GM21528 (cell line): ENCODE results near the gene SIL1.
"Not testable (repeated sequence)": the region's sequence is repeated elsewhere in the genome, so short reads cannot be mapped to it uniquely, and the experiment has no call there.

ENCODE experiments used
- ATAC-seq: cut with Tn5 transposase; IDR thresholded peaks from one replicate; pipeline ENCODE4 v1.9.1; 2021; ENCODE audit warnings: mild to moderate bottlenecking, moderate library complexity; ENCODE audit not compliant: unreplicated experiment, low FRiP score

Gene SIL1

DNA sequence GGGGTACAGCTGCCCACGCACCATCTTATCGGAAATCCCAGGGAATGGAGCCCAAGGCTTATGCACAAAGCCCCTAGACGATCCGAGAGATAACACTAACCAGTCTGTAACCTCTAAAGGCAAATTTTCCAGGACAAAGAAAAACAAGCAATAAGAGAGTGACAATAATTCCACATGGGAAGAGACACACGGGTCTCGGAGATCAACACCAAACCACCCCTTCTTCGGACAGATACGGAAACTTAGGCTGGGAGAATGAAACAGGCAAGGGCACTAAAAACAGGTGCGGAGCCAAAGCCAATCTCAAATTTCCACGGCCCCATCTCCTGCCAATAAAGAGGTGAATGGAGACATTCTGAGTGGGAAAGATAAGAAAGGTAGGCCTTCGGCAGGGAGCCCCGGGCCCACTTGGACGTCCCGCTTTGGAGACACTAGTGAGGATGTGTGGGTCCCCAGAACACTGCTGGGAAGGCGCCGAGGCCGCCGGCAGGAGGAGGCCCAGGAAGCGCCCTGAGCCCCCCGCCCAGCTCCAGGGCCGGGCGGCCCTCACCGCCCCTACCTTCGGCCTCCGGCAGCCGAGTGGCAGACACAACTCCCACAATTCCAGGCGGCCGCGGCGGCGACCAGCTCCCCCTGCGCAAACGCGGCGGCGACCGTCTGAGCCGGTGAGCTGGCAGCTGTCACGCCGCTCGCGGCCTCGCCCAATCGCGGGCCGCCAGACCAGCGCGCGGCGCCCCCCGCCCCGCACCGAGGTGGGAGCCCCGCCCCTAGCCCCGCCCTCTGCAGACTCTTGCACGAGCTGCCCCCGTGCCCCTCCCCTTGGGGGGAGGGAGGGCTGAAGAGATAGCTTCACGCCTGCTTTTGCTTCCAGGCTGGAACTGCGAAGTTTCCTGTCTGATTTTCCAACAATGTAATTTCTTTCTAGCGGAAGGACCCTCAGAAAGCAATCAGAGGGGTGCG is at the start of gene SIL1:
Gene SIL1, minus strand, starts transcription at position 659 of the 960 bp plus-strand sequence. CDS start 70,525 bp downstream, outside the sequence.
- peak; percentile 93 for ATAC-seq

- ATAC-seq, result no peak
Observed at GRCh38 chr5:139246394-139246793, 48.2 kb upstream of the SIL1 start.

- no peak for ATAC-seq
Observed at GRCh38 chr5:139245637-139246339, 47.6 kb upstream of the SIL1 start.

DNA sequence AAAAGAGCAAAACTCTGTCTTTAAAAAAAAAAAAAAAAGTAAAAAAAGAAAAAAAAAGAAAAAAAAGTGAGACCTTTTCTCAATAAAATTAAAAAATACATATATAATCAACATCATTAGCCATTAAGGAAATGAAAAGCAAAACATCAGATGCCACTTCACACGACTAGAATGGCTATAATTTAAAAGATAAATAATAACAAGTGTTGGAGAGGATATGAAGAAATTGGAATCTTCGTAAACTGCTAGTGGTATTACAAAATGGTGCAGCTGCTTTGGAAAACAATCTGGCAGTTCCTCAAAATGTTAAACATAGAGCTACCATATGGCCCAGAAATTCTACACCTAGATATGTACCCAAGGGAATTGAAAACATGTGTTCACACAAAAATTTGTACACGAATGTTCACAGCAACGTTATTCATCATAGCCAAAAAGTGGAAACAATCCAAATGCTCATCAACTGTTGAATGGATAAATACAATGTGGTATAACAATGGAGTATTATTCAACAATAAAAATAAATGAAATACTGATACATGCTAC is 45.3 kb upstream of the SIL1 start:
- ATAC-seq, result no peak

DNA sequence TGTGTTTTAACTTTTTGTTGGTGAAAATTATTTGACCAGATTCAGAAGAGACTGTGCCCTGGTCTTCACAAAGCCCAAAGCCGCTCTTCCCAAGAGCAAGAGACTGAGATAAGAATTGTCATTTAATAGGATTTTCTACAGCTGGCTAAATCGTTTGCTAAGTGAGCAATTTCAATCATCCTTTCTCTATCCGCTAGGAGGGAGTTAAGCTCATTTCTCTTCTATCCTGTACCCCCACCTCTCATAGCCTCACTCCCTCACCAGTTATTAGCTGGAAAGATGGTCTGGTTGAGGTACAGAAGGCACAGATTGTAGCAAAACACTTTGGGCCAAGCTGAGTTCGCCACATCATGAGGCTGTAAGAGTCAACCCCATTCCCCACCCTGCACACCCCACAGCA is 43.0 kb upstream of the SIL1 start:
- ATAC-seq, result no peak

- ATAC-seq, result no peak
Observed at GRCh38 chr5:139236479-139236878, 38.3 kb upstream of the SIL1 start.

- no peak for ATAC-seq
Observed at GRCh38 chr5:139232147-139232724, 34.1 kb upstream of the SIL1 start.

DNA sequence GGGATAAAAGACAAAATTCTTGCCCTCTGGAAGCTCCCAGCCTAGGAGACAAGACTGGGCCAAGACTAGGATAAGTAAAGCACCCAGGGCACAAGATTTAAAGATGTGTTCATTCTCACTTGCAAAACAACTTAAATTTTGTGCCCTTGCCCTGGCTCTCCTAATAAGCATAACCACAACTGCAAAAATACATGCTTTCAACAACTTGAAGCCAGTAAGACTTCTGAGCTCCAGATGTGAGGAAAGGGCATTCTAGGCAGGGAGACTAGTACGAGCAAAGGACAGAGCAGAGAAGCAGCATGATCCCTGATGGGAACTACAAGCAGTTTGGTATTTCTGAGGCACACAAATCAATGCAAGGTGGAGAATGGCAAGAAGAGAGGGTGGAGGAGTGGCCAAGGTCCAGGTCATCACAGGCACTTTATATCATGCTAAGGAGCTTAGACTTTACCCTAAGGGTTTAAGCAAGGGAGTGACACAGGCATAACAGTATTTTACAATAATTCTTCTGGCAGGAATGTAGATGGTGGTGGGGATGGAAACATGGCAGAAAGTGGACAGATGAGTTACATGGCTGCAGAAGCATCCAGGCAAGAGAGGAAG is 30.1 kb upstream of the SIL1 start:
- ATAC-seq, result no peak

DNA sequence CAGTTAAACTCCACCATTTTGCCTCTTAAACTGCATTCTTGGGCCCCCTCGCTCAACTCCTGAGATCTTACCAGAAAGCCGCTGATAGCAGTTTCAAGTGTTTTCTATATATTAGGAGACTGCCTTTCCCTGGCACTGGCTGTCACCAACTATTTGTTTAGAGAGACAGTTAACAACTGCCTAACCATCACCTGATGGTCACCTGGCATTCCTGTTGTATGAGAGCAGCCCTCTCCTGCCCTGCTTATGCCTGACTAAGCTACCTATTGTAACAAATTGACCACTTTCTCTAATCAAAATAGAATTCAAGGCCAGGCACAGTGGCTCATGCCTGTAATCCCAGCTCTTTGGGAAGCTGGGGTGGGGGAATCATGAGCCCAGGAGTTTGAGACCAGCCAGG is 28.0 kb upstream of the SIL1 start:
- ATAC-seq, result no peak

- ATAC-seq, result no peak
Observed at GRCh38 chr5:139223481-139223880, 25.3 kb upstream of the SIL1 start.

DNA sequence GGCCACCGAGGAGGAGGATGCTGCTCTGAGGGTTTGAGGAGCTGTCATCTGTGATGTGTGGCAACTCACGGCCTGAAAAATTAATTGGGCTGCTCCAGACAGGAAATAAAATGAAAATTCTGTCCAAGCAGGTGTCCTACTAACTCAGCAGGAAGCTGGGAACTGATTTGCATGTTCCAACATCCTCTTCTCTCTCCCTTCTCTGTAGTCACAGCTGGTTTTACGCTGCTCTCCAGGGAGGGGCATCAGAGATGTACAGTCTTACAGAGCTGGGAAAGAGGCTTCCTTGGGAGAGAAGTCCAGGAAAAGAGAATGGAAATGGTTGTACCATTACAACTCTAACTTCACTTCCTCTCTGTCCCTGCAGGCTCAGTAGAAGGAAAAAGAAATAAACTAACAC is 24.2 kb upstream of the SIL1 start:
- no peak for ATAC-seq

DNA sequence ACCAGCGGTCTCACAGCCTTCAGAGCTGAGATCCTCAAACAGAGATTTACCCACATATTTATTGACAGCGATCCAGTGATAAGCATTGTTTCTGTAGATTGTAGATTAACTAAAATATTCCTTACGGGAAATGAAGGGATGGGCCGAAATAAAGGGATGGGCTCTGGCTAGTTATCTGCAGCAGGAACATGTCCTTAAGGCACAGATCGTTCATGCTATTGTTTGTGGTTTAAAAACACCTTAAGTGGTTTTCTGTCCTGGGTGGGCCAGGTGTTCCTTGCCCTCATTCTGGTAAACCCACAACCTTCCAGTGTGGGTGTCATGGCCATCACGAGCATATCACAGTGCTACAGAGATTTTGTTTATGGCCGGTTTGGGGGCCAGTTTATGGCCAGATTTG is 19.9 kb upstream of the SIL1 start:
- not testable (repeated sequence) for ATAC-seq

DNA sequence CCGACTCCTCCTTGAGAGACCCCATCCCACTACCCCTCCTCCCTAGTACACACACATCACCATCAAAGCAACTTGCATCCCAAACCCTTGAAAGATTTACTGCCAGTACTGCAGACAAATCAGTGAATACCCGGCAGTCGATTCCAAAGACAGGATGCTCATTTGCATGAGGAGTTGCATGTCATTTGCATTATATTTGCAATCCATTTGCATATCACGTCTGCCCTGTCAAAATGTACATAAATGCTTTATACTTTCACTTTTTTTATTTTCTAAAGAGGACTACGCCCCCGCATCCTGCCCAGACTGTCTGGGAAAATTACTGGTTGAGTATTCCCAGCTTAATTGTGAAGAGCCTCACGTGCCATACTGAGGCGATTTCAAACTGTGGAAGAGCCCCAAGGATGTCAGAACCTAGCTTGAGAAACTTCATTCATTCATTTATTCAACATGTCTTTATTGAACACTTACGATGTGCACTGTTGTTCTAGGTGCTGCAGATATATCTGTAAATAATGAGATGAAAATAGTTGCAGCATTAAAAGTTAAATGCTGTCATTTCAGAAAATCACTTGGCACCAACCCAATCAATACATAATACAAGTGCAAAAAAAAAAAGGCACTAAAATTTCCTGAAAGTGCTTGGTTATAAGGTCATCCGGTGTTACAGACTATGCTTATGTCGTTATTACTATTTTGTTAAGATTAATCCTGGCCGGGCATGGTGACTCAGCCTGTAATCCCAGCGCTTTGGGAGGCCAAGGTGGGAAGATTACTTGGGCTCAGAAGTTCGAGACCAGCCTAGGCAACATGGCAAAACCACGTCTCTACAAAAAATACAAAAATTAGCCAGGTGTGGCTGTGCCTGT is 17.2 kb upstream of the SIL1 start:
- ATAC-seq, result no peak

GRCh38 chr5:139214646-139215045 is 16.5 kb upstream of the SIL1 start:
- ATAC-seq, result no peak

GRCh38 chr5:139212906-139213305 is 14.7 kb upstream of the SIL1 start:
- no peak for ATAC-seq

DNA sequence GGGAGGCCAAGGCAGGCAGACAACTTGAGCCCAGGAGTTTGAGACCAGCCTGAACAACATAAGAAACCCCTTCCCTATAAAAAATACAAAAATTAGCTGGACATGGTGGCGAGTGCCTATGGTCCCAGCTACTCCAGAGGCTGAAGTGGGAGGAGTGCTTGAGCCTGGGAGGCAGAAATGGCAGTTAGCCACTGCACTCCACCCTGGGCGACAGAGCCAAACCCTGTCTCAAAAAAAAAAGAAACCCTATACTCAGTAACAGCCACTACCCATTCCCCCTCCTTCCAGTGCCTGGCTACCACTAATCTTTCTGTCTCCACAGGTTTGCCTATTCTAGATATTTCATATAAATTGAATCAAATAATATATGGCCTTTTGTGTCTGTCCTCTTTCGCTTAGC is 14.3 kb upstream of the SIL1 start:
- ATAC-seq, result no peak

- no peak for ATAC-seq
Observed at GRCh38 chr5:139210585-139210984, 12.4 kb upstream of the SIL1 start.

DNA sequence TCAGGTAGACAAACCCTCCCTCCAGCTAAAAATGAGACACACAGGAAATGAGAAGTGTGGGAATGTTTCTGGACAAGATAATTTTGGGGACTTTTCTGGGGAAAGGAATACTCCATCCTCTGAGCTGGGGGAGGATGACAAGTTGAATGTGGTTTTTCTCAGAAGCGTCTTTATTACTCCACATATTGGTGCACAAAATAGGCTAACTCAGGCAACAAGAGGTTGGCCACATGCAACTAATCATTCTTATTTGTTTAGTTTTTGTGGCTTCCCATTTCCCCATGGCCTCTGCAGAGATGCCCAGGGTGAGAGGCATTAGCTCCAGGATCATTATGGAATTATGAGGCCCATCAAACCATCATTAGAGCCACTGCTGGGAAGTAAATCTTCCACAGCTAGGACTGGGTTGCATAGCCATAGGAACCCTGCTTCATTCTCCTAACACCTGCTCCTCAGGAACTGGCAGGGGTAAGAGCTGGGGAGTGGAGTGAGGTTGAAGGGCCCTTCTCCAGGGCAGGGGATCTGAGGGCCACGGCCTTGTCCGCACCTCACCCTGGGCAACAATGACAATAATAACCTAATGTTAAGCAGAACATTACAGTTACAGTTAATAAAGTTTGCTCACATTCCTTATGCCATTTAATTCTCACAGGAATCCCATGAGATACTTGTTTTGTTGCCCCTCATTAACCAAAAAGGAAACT is 9.3 kb upstream of the SIL1 start:
- no peak for ATAC-seq

DNA sequence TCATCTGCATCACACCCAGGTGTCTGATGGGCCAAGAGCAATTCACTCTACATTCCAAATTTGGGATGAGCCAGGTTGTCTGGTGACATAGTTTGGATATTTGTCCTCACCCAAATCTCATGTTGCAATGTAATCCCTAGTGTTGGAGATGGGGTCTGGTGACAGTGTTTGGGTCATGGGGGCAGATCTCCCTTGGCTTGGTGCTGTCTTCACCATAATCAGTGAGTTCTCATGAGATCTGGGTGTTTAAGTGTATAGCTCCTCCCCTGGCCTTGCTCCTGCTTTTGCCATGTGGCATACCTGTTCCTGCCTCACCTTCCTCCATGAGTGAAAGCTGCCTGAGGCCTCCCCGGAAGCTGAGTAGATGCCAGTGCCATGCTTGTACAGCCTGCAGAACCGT is 7.4 kb upstream of the SIL1 start:
- no peak for ATAC-seq
